NCI-H1436 (cell line): ENCODE data around the gene CHKA.

ENCODE experiments used
- DNase-seq: peaks from one replicate; lab custom pipeline; 2025; lab: John Stamatoyannopoulos, UW

The CHKA gene

DNA sequence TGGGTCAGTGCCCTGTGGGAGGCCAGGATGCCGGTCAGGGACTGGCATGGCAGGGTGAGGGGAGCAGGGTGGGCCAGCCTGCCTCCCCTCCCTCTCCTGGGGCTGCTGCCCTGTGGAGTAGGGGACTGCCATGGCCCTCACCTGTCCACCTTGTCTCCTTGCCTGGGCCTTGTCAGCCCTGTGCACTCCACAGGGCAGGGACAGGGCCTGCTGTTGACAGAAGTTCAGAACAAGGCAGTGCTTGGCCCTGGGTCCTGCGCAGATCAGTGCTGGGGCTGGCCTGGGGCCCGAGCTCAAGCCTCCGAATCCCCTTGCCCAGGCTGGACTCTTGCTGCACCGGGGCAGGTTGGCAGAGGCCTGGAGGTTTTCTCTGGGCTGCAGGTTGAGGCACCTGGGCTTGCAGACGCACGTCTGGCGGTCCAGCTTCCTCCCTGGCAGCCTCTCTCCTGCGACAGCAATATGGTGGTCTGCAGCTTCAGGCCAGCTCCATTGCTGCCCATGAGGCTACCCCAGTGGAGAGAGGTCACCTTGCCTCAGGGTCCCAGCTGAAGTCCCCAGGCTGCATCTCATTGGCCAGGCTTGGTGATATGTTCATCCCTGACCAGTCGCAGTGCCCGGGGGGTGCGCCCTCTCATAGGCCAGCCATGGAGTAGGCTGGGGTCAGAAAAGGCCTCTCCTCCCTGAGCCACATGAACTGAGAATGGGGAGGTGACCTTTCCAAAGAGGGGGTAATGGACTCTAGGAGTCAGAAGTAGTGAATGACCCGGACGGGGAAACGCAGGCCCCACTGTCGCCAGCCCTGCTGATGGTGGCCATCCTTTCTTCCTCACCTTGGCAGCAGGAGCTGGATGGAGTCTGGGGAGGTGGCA is 21.5 kb upstream of the CHKA start:
- DNase-seq: no peak

- DNase-seq: no peak
Measured at GRCh38 chr11:68142028-68142412, 20.8 kb upstream of the CHKA start.

GRCh38 chr11:68141246-68142027 is 20.2 kb upstream of the CHKA start:
- no peak for DNase-seq

DNA sequence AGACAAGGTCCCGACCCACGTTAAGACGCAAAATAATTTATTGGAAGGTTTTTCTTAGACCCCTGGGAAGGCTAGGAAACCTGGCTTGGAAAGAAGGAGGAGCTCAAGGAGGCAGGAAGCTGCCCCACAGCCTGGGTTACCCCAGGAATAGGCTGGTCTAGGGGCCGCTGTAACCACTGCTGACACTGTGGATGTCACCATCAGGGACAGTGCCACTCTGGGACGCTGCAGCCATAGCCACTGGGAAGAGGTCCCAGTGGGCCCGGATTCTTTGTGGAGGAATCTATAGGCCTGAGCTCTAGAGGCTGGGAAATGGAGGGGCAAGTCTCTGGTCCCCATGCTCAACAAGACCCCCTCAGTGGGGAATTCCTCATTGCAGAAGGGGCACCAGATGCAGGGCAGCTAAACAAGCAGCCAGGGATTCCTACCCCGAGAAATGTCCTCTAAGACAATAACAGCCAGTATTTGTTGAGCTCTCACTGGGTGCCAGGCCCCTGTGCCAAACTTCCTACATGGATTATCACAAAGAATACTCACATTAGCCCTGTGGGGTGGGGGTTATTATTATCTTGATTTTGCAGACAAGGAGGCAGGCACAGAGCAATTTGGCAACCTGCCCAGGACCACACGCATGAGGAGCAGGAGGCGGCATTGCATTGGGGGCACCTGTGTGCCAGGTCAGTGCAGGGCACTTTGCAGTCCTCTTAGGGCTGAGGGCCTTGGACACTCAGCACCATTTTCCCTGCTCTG is 19.5 kb upstream of the CHKA start:
- no peak for DNase-seq

DNA sequence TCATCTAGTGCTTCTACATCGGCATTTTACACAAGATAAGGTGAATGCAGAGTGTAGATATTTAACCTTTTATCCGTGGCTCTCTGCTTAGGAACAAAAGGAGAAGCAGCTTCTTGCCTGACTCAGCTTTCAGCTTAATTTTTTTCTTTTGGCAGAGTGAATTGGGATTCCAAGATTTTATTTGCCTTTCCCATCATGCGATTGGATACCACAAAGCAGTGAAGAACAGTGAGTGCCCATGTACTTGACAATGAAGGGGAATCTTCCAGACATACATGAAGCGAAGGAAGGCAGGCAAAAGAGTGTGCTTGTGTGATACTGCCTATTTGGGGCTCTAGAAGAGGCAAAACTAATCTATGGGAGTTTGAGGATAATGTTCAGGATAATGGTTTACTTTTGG is 17.0 kb upstream of the CHKA start:
- DNase-seq: no peak

- no peak for DNase-seq
Measured at GRCh38 chr11:68137833-68138232, 16.6 kb upstream of the CHKA start.

GRCh38 chr11:68136866-68137265 is 15.7 kb upstream of the CHKA start:
- DNase-seq: no peak

DNA sequence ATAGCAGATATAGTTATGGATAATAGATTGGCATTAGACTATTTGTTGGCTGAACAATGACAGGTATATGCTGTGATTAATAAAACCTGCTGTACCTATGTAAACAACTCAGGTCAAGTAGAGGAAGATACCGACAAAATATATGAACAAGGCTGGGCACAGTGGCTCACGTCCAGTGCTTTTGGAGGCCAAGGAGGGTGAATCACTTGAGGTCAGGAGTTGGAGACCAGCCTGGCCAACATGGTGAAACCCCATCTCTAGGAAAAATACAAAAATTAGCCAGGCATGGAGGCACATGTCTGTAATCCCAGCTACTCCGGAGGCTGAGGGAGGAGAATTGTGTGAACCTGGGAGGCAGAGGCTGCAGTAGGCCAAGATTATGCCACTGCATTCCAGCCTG is 14.0 kb upstream of the CHKA start:
- no peak for DNase-seq

DNA sequence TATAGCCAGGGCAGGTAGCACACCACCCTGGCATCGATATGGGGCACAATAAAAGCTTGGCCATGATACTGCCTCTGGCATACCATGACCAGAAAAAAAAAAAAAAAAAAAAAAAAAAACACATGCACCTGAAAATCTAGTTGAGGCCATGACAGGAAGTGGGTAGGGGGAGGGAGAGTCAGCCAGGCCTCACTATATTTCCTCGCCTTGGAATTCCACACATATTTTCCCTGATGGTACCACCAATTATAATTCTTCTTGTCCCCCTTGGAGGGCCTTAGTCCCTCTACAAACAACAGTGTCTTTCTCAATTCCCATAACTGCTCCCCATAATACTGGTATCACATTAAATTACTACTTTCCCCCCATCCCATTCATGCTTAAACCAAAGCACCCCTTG is 12.6 kb upstream of the CHKA start:
- DNase-seq: no peak

DNA sequence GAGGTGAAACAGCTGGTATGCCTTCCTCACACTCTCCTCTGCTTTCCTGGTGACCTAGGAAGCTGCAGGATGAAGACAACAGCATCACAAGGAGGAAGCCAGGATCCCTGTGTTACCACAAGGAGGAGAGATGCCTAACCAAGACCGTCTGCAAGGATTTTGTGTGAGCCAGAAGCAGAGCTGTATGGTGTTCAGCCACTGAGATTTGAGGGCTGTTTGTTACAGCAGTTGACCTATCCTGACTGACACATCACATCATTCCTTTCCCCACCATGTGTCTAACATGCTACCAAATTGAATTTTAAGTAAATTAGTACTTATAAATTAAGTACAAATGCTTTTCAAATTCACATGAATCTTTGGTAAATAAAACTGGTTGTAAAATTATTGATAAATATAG is 8.9 kb upstream of the CHKA start:
- no peak for DNase-seq

GRCh38 chr11:68128682-68129327 is 7.6 kb upstream of the CHKA start:
- DNase-seq: no peak

DNA sequence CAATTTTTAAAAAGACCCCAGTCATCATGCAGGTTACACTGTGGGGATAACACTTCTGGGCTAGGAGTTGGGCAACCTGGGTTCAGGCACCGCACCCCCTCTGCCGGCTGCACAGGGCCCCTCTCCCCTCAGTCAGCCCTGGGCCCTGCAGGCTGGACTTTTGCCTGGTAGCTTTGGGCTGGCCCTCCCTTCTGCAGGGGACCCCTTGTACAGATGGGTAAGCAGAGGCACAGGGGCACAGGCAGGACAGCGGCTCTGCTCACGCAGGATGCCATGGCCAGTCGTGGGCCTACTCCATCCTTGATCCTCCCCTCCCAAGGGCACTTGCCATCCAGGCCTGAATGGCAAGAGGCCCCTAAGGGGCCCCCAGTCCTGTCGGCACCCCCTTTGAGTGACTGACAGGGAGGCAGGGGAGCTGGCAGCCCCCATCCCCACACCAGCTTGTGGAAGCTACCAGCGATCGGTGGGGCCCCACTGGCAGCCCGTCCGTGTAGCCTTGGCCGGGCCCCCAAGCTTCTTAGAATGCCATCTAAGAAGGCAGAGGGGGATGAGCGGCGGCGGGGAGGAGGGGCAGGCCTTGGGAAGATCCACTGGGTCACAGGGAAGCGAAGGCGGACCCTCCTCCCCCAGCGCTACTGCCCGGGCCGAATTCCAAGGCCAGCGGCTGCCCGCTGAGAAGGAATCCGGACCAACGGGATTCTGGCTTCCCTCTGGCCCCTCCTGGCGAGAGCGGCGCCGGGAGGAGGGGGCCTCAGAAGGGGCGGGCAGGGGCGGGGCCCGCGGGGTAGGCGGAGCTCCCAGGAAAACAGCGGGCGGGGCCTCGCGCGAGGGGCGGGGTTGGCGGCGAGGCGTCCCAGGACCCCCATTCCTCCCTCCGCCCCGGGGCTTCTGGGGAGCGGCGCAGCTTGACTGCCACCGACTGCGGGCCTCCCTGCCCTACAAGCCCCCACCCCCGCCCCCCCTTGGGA is 6.8 kb upstream of the CHKA start:
- no peak for DNase-seq

DNA sequence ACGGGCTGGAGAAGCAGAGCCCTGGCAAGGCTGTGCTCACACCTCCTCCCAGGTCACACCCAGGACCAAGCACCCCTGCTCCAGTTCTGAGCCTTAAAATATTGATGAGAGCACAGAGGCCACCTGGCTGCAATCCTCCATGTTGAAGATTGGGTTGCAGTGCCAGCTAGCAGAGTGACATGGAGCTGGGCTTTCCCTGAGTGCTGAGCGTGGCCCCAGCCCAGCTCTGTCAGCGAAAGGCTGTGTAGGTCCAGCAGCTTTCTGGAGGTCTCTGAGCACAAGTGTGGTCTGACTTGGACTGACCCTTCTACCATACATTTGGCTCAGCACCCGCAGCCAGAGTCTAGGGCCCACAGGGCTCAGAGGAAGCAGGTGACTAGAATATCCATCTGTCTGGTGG is 4.0 kb upstream of the CHKA start:
- DNase-seq: no peak

GRCh38 chr11:68122936-68123539 is 1.9 kb upstream of the CHKA start:
- no peak for DNase-seq

- no peak for DNase-seq
Measured at GRCh38 chr11:68120273-68121066, 718 bp downstream of the CHKA start.

GRCh38 chr11:68118706-68119448 is 2.3 kb downstream of the CHKA start:
- no peak for DNase-seq

DNA sequence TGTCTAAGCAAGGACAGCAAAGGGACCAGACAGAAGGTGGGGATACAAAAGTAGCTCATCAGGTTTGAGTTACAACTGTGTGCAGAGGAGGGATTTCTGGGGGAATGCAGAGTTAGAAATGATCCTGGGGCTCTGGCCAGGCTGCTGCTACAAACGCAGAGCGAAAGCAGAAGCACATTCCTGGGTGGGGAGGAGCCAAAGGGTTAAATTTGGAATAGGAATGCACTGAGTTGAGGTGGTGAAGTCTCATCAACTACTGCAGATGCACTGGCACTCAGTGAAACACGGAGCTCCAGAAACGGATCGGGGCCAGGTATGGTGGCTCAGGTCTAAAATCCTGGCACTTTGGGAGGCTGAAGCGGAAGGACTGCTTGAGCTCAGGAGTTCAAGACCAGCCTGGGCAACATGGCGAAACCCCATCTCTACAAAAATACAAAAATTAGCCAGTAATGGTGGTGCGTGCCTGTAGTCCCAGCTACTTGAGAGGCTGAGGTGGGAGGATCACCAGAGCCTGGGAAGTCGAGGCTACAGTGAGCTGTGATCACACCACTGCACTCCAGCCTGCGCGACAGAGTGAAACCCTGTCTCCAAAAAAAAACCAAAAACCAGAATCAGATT is 3.2 kb downstream of the CHKA start:
- no peak for DNase-seq

- no peak for DNase-seq
Measured at GRCh38 chr11:68116974-68117373, 4.2 kb downstream of the CHKA start.

DNA sequence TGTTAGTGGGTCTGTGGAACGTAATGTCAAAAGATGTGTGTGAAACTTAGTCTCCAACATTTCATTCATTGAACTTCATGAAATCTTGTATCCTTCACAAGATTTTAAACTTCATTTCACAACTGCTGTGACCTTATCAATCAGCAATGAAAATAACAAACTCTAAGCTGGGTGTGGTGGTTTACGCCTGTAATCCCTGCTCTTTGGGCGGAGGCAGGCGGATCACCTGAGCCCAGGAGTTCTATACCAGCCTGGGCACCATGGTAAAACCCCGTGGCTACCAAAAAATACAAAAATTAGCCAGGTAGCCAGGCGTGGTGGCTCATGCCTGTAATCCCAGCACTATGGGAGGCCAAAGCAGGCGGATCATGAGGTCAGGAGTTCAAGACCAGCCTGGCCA is 5.1 kb downstream of the CHKA start:
- DNase-seq: no peak
